Dendritic cell treated with granulocyte-macrophage colony-stimulating factor and Interleukin-4, amounts not matched to agents 40 ng/mL and 50 ng/mL, for 4 days (primary cell): ENCODE data around the gene PIP5K1B.

Experiments used
- H3K27ac Mint-ChIP-seq: one replicate; pipeline ENCODE4 v1.8.0; 2022; ENCODE audit warnings: mild to moderate bottlenecking, mixed read lengths
- H3K27me3 Mint-ChIP-seq: one replicate; pipeline ENCODE4 v1.8.0; 2022; ENCODE audit warnings: mild to moderate bottlenecking, mixed read lengths
- H3K36me3 Mint-ChIP-seq: one replicate; pipeline ENCODE4 v1.8.0; 2022; ENCODE audit warnings: low read depth, mixed read lengths
- H3K4me1 Mint-ChIP-seq: one replicate; pipeline ENCODE4 v1.8.0; 2022; ENCODE audit warnings: low read depth, mixed read lengths
- H3K4me3 Mint-ChIP-seq: one replicate; pipeline ENCODE4 v1.8.0; 2022; ENCODE audit warnings: mild to moderate bottlenecking, moderate library complexity, mixed read lengths
- H3K9me3 Mint-ChIP-seq: one replicate; pipeline ENCODE4 v1.8.0; 2022; ENCODE audit warnings: mixed read lengths
- intact Hi-C: fragments of 100-400 bp; cut with micrococcal nuclease; formaldehyde crosslinking; loops from one replicate; pipeline ENCODE4 v1.15.0; 2022

PIP5K1B gene

DNA sequence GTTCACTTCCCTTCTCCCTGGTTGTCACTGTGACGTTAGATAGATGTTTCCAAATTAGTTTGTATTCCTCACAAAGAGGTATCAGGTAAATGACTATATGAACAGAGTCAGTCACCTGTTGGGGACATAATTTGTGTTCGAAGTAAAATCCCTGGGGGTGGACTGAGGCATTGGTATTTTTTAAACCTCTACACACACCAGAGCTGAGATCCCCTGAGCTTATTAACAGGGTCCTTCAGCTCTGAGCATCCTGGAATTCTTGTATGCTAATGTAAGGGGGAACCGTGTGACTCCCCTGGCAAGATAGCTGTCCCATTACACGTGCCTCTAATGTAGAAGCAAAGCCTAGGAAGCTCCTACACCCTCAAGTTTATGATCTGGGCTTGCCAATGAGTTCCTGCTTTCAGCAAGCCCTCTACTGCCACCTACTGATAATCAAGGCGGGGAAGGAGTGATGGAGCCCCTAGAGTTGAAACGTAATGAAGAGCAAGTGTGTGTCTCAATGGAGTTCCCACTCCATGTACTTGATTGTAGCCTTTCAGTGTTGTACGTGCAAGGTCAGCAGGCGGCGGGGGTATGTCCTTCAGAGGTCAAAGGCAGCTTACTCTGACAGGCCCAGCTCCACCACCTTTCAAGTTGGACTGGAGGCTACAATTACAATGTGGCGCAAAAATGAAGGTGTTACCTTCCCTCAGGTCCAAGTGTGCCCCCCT is 294.5 kb downstream of the PIP5K1B start:
- no peak overlapping the region for H3K4me3 Mint-ChIP-seq
- peaks cover 47% of the 10 kb centered on the region for H3K4me1 Mint-ChIP-seq
- no peaks in the 10 kb centered on the region for H3K36me3 Mint-ChIP-seq
- no peaks in the 10 kb centered on the region for H3K27me3 Mint-ChIP-seq
- intact Hi-C loops: loop anchor here (1.0 to 10.0 kb wide), 5 partner anchors 47 to 415 kb away; partner anchors contain the start of gene PIP5K1B
- peak overlapping the region; percentile 89 for H3K27ac Mint-ChIP-seq
- H3K9me3 Mint-ChIP-seq: no peaks in the 10 kb centered on the region

DNA sequence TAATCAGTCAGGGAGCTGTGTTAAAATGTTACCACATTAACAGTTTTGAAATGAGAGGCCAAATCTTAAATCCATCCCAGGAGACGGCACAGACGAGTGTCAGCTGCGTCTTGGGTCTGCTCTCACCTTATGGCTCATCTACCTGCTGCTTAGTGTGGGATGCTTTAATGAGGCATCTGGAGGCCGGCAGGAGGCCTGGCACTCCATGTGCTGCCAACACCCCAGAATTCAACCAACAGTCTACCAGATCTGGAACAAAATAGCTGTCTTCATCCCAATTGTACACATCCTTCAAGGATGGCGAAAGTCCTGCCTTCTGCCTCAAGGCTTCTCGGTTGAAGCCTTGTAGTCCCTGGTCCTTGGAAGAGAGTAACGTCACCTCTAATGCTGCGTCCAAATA is 296.9 kb downstream of the PIP5K1B start:
- Mint-ChIP-seq H3K4me1 (peaks cover 27% of the 10 kb centered on the region), H3K9me3 (no peaks in the 10 kb centered on the region), H3K27ac (no peak overlapping the region), H3K36me3 (no peaks in the 10 kb centered on the region), H3K27me3 (no peaks in the 10 kb centered on the region), H3K4me3 (no peak overlapping the region)
- intact Hi-C loops: loop anchor here (5.0 to 10.0 kb wide), 2 partner anchors 157 to 295 kb away; partner anchors contain the start of gene PIP5K1B

DNA sequence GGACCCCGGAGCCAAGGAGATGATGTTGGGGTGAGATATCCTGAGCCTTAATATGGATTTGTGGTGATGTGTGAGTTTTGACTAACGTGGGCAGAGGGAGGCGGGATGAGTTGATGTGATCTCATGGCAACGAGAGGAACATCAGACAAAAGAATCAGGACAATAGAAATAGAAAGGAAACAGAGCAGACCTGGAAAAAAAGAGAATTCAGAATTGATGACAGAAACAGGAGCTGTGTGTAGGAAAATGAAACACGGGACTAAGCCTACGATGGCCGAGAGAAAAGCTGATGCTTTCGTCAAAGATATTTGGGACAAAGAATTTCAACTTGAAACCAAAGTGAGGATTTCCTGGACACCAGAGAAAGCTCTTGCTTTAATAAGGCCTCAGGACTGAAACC is 298.0 kb downstream of the PIP5K1B start:
- Mint-ChIP-seq H3K27ac (no peak overlapping the region), H3K27me3 (no peaks in the 10 kb centered on the region), H3K36me3 (no peaks in the 10 kb centered on the region), H3K4me1 (peaks cover 16% of the 10 kb centered on the region), H3K4me3 (no peak overlapping the region), H3K9me3 (no peaks in the 10 kb centered on the region)
- intact Hi-C loops: loop anchor here (5.0 to 10.0 kb wide), 2 partner anchors 158 to 296 kb away; partner anchors contain the start of gene PIP5K1B

DNA sequence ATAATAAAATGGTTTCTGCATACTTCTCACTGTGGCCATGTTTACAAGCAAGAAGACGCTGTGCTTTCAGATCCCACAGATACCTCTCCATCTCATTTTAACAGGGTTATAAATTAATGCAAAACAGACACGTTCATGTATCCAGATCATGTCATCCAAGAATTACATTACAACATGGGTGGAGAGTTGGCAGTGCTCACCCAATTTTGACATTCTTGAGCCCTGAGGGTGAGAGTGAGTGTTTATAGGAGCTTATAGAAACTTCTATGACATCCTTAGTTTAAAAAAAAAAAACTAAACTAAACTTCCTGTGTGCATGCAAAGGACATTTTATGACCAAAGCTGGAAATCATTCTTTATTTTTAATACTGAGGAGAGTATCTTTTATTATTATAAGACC is 299.8 kb downstream of the PIP5K1B start:
- Mint-ChIP-seq H3K4me3 (no peak overlapping the region), H3K36me3 (no peaks in the 10 kb centered on the region), H3K9me3 (no peaks in the 10 kb centered on the region), H3K27ac (no peak overlapping the region), H3K27me3 (no peaks in the 10 kb centered on the region), H3K4me1 (no peaks in the 10 kb centered on the region)
- intact Hi-C loops: loop anchor here (5.0 to 10.0 kb wide), 2 partner anchors 160 to 298 kb away; partner anchors contain the start of gene PIP5K1B

DNA sequence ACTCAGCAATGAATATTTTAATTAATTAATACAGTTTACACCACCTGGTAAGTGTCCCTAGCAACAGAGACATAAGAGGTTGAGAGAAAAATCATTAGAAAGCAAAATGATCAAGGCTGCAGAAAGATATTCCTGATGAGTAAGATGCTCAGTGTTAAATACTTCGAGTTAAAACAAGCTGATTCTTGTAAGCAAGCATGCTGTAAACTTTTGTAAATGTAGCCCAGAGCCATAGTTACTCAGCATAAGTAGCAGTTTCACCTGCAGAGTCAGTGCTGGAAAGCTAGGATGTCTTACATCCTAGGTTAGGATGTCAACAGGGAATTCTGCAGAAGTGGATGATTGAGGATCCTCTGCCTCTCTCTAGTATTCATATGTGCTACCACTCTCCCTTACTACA is 304.7 kb downstream of the PIP5K1B start:
- intact Hi-C loops: loop anchor here (10.0 kb wide), 1 partner anchor 165 kb away; no protein-coding TSS in a partner anchor
- H3K4me1 Mint-ChIP-seq: peaks cover 22% of the 10 kb centered on the region

DNA sequence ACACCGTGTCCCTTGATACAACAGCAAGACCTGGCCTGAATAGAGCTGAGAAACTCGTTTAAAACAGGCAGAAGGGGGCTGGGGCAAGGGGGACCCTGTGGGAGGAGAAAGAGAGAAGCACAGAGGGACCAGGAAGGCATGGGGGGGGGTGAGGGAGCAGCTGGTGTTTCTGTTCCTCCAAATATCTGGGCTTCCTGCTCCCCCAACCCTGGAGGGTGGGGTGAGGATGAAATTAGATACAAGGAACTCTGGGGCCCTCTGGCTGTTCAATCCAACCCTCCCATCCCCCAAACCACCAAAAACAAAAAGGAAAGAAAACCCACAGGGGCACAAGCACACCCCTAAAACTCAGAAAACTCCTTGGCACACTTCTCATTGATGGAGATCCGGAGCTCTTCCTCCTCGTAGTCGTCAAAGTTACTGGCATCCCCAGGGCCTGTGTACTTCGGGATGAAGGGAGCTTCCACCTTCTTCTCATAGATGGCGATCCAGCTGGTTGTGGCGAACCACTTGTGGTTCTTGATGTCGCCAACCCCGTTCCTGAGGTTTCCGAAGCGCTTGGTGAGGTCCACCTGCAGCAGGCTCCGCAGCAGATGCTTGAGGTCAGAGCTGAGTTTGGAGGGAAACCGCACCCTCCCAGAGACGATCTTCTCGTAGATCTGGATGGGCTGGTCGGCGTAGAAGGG is 307.8 kb downstream of the PIP5K1B start:
- intact Hi-C loops: no loop called here
- H3K9me3 Mint-ChIP-seq: no peaks in the 10 kb centered on the region
- peaks cover 5% of the 10 kb centered on the region for H3K27me3 Mint-ChIP-seq
- peak overlapping the region; percentile 64 for H3K27ac Mint-ChIP-seq
- peak overlapping the region; percentile 33 for H3K4me3 Mint-ChIP-seq
- H3K4me1 Mint-ChIP-seq: peaks cover 31% of the 10 kb centered on the region
- no peaks in the 10 kb centered on the region for H3K36me3 Mint-ChIP-seq

More for the DNA sequence above, 304.7 kb downstream of the PIP5K1B start:
- Mint-ChIP-seq H3K27ac (no peak overlapping the region), H3K27me3 (peaks cover 5% of the 10 kb centered on the region), H3K4me3 (no peak overlapping the region), H3K36me3 (no peaks in the 10 kb centered on the region), H3K9me3 (no peaks in the 10 kb centered on the region)

DNA sequence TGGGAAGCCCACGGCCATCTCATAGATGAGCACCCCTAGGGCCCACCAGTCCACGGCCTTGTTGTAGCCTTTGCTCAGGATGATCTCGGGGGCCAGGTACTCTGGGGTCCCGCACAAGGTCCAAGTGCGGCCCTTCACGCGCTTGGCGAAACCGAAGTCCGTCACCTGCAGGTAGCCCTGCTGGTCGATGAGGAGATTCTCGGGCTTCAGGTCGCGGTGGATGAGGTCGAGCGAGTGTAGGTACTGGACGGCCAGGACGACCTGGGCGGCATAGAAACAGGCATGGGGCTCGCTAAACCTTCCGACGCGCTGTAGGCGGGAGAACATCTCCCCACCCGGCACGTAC is 308.3 kb downstream of the PIP5K1B start:
- intact Hi-C loops: no loop called here
- H3K27me3 Mint-ChIP-seq: peaks cover 5% of the 10 kb centered on the region
- H3K36me3 Mint-ChIP-seq: no peaks in the 10 kb centered on the region
- H3K27ac Mint-ChIP-seq: peak overlapping the region; percentile 64
- H3K4me1 Mint-ChIP-seq: peaks cover 36% of the 10 kb centered on the region
- H3K4me3 Mint-ChIP-seq: no peak overlapping the region
- H3K9me3 Mint-ChIP-seq: no peaks in the 10 kb centered on the region

DNA sequence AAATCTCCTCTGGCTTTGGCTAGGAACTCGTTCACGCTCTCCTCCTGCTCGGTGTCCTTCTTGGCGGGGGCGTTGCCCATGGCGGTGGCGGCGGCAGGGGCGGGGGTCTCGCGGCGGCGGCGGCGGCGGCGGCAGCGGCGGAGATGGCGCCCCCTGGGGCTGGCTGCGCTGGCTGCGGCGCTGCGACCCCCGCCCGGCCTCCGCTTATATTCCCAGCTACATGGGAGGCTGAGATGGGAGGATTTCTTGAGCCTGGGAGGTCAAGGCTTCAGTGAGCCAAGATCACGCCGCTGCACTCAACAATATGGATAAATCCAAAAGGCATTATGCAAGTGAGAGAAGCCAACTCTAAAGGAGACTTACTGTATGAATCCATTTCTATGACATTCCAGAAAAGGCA is 309.0 kb downstream of the PIP5K1B start, which contains the start of gene PRKACG:
Gene PRKACG, minus strand, starts transcription at position 101 of the 400 bp plus-strand sequence. Its CDS starts 21 bp downstream, at position 80.
- Mint-ChIP-seq H3K27me3 (peaks cover 5% of the 10 kb centered on the region), H3K36me3 (no peaks in the 10 kb centered on the region), H3K4me1 (peaks cover 39% of the 10 kb centered on the region), H3K27ac (peak within 1 kb of the TSS; percentile 64), H3K4me3 (peak within 1 kb of the TSS; percentile 33), H3K9me3 (no peaks in the 10 kb centered on the region)
- intact Hi-C loops: no loop called here

DNA sequence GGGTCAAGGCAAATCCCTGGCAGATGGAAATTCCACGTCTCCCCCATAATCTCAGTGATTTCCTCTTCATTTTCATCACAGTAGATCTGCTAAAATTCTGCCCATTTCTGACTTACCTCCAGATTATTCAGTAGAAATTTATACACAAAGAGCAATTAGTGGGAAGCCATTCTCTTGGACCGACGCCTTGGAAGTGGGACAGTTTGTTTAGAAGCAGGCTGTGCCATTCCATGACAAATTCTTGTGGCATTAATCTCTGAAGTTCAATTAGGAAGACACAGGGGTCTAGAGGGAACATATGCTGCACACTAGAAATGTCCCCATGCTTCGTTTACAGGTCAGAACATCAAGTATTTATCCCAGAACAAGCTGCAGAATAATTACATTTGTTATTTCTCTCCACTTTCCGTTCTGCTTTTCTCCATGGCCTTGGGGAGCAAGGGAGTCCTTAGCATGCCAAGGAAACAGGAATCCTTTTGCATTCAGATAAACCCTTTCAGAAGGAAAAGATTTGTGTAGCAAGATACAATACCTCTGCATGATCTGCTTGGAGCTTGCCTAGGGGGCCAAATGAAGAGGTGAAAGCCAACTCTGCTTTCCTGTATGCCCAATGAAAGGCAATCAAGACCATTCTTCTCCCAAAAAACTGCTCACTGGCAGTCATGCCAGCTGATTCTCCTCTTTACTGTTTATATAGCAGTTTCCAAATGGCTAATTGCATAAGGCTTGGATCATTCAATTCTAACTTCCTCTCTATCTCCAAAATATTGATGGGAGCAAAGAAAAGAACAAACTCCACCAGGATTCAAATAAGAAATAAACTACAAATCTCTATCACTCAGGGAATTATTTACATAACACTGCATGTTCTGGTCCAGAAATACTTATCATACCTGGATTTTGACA is 311.4 kb downstream of the PIP5K1B start:
- no peaks in the 10 kb centered on the region for H3K9me3 Mint-ChIP-seq
- intact Hi-C loops: no loop called here
- H3K4me3 Mint-ChIP-seq: no peak overlapping the region
- no peaks in the 10 kb centered on the region for H3K36me3 Mint-ChIP-seq
- peaks cover 5% of the 10 kb centered on the region for H3K27me3 Mint-ChIP-seq
- peak overlapping the region; percentile 9 for H3K27ac Mint-ChIP-seq
- peaks cover 39% of the 10 kb centered on the region for H3K4me1 Mint-ChIP-seq

DNA sequence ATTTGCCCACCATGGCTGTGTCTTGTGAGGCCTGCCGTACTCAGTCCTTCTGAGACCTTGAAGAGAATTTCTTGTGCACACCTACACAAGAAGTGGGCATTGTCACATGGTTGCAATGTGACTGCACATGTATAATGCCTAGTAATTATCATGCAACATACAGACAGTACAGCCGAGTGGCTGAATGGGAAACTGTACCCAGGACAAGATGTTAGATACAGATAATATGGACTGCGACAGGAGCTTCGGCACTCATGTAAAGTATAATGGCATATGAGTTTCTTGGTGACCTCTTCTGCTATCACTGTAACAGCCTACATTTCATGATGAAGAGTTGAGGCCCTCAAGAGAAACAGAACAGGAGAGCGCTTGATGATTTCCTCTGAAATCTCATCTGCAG is 313.7 kb downstream of the PIP5K1B start:
- no peaks in the 10 kb centered on the region for H3K36me3 Mint-ChIP-seq
- H3K4me1 Mint-ChIP-seq: peaks cover 22% of the 10 kb centered on the region
- peaks cover 7% of the 10 kb centered on the region for H3K27me3 Mint-ChIP-seq
- no peak overlapping the region for H3K4me3 Mint-ChIP-seq
- H3K9me3 Mint-ChIP-seq: no peaks in the 10 kb centered on the region
- intact Hi-C loops: no loop called here
- H3K27ac Mint-ChIP-seq: no peak overlapping the region

DNA sequence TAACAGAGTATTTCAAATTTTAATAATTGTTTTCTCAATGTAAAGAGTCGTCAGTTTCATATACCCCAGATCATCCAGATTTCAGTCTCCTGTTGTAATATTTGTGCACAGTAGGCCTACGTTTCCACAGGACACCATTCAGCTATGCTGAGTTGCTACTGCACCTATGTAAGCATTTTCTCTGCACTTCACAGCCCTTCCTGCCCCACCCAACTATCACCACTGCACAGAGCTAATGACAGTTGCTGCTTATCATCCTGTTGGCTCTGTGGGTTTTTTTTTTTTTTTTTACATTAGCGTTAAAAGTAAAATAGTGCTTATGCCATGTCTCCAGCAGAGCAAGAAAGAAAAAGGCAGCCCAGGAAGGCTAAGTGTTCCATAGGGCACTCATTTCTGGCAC is 314.8 kb downstream of the PIP5K1B start:
- Mint-ChIP-seq H3K4me3 (no peak overlapping the region), H3K36me3 (no peaks in the 10 kb centered on the region), H3K27ac (no peak overlapping the region), H3K4me1 (peaks cover 28% of the 10 kb centered on the region), H3K27me3 (peaks cover 5% of the 10 kb centered on the region), H3K9me3 (no peaks in the 10 kb centered on the region)
- intact Hi-C loops: no loop called here

DNA sequence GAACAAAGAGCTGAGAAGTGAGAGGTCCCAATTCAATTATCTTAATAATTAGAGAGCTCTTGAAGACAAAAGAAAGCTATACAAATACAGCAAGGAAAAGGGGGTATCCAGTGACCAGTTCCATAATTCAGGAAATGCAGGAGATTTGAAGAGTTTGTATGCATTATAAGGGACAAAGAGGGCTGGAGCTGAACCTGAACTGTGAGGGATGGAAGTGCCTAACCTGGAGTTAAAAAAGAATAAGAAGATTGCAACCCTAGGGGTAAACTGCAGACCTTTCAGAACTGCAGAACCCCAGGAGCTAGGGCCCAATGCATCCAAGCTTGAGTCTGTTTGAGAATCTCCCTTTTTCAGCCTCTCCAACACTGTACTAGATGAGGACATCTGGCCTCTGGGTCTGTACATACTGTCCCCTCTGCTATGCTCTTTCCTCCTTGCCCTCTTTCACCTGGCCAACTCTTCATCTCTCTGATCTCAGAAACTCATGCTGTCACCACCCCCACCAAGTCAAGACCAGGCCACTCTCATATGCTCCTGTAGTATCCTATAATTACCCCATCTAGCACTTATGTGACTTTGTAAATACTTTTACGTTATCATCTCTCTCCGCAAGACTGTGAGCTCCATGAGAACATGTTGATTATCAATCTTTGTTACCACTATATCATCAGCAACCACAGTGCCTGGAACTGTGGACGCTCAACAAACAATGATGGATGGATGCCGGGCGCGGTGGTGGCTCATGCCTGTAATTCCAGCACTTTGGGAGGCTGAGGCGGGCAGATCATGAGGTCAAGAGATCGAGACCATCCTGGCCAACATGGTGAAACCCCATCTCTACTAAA is 315.5 kb downstream of the PIP5K1B start:
- no peak overlapping the region for H3K27ac Mint-ChIP-seq
- no peaks in the 10 kb centered on the region for H3K9me3 Mint-ChIP-seq
- intact Hi-C loops: no loop called here
- peaks cover 5% of the 10 kb centered on the region for H3K27me3 Mint-ChIP-seq
- H3K36me3 Mint-ChIP-seq: no peaks in the 10 kb centered on the region
- peaks cover 28% of the 10 kb centered on the region for H3K4me1 Mint-ChIP-seq
- no peak overlapping the region for H3K4me3 Mint-ChIP-seq

DNA sequence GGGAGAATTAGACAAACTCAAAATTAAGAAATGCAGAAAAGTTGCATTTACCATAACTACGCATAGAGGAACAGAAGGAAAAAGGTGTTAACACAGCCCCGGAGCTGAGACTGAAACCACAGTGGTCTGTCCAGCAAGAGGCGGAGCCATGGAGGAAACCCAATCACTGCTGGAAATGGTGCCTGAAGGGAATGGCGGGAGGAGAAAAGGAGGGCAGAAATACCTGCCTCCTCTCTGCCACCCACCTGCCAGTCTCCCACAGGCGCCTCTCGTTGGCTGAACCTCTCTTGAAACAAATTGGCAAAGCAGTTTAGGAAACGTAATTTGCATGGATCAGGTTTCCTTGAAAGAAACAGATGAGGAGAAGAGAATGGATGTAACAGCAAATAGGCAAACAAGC is 318.6 kb downstream of the PIP5K1B start:
- Mint-ChIP-seq H3K4me3 (no peak overlapping the region), H3K27me3 (peaks cover 5% of the 10 kb centered on the region), H3K9me3 (no peaks in the 10 kb centered on the region), H3K36me3 (no peaks in the 10 kb centered on the region), H3K27ac (no peak overlapping the region), H3K4me1 (peaks cover 15% of the 10 kb centered on the region)
- intact Hi-C loops: no loop called here
